Stimulated activated CD4-positive, alpha-beta T cell treated with anti-CD3 and anti-CD28 coated beads, Interleukin-1b, Interleukin-23, amount 100 ng/mL, for 48 hours (primary cell): ENCODE data around the gene EFCAB6.

Source experiments
- DNase-seq: peaks from one replicate; pipeline ENCODE4 v3.0.0-alpha.2; 2020

EFCAB6 gene

GRCh38 chr22:43812890-43813289 is 785 bp upstream of the EFCAB6 start:
- no peak for DNase-seq

GRCh38 chr22:43811777-43812148 is 342 bp downstream of the EFCAB6 start:
- DNase-seq = no peak

GRCh38 chr22:43802897-43803495 is 9.1 kb downstream of the EFCAB6 start:
- no peak for DNase-seq

GRCh38 chr22:43800970-43801369 is 11.1 kb downstream of the EFCAB6 start:
- no peak for DNase-seq

- DNase-seq = no peak
Observed at GRCh38 chr22:43798492-43798891, 13.6 kb downstream of the EFCAB6 start.

- no peak for DNase-seq
Observed at GRCh38 chr22:43796567-43796966, 15.5 kb downstream of the EFCAB6 start.

- no peak for DNase-seq
Observed at GRCh38 chr22:43795320-43795719, 16.8 kb downstream of the EFCAB6 start.

GRCh38 chr22:43792905-43793304 is 19.2 kb downstream of the EFCAB6 start:
- DNase-seq = no peak

GRCh38 chr22:43789452-43789851 is 22.7 kb downstream of the EFCAB6 start:
- no peak for DNase-seq

- DNase-seq = no peak
Observed at GRCh38 chr22:43783777-43784176, 28.3 kb downstream of the EFCAB6 start.

GRCh38 chr22:43782448-43782847 is 29.7 kb downstream of the EFCAB6 start:
- DNase-seq = no peak

- no peak for DNase-seq
Observed at GRCh38 chr22:43777286-43777685, 34.8 kb downstream of the EFCAB6 start.

- no peak for DNase-seq
Observed at GRCh38 chr22:43776081-43776670, 35.9 kb downstream of the EFCAB6 start.

- DNase-seq = no peak
Observed at GRCh38 chr22:43774318-43774915, 37.7 kb downstream of the EFCAB6 start.

- DNase-seq = no peak
Observed at GRCh38 chr22:43772831-43773230, 39.3 kb downstream of the EFCAB6 start.

GRCh38 chr22:43755452-43755851 is 56.7 kb downstream of the EFCAB6 start:
- no peak for DNase-seq

GRCh38 chr22:43755011-43755410 is 57.1 kb downstream of the EFCAB6 start:
- DNase-seq = no peak

- no peak for DNase-seq
Observed at GRCh38 chr22:43754176-43754575, 57.9 kb downstream of the EFCAB6 start.

GRCh38 chr22:43753688-43754087 is 58.4 kb downstream of the EFCAB6 start:
- no peak for DNase-seq

GRCh38 chr22:43750751-43751150 is 61.4 kb downstream of the EFCAB6 start:
- no peak for DNase-seq

- DNase-seq = no peak
Observed at GRCh38 chr22:43749473-43749872, 62.6 kb downstream of the EFCAB6 start.

- no peak for DNase-seq
Observed at GRCh38 chr22:43747877-43748276, 64.2 kb downstream of the EFCAB6 start.

- DNase-seq = no peak
Observed at GRCh38 chr22:43747058-43747457, 65.0 kb downstream of the EFCAB6 start.

GRCh38 chr22:43745783-43746356 is 66.2 kb downstream of the EFCAB6 start:
- no peak for DNase-seq

GRCh38 chr22:43745411-43745770 is 66.7 kb downstream of the EFCAB6 start:
- DNase-seq = no peak
